Measurements from ENCODE around the gene SIX3.

DNA sequence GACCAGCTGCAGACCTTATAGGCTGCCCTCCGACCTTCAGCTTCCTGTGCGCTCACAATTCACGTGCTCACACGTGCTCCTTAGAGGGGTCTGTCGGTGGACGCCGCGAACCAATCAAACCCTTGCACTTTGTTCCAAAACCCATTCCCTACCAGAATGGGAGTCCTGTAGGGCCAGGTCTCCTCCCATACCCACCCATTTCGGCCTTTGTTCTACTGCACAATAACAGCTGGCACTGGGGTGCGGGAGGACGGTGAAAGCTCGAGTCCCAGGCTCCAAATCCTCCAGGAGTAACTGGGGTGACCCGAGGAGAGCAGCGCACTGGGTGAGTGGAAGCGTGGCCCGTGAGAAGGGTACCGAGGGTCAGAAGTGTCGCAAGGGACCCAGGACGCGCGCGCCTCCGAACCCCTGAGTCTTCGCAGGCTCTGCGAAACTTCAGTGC lies 13.0 kb downstream of the SIX3 start:
- TF ChIP-seq, protein P1, sequence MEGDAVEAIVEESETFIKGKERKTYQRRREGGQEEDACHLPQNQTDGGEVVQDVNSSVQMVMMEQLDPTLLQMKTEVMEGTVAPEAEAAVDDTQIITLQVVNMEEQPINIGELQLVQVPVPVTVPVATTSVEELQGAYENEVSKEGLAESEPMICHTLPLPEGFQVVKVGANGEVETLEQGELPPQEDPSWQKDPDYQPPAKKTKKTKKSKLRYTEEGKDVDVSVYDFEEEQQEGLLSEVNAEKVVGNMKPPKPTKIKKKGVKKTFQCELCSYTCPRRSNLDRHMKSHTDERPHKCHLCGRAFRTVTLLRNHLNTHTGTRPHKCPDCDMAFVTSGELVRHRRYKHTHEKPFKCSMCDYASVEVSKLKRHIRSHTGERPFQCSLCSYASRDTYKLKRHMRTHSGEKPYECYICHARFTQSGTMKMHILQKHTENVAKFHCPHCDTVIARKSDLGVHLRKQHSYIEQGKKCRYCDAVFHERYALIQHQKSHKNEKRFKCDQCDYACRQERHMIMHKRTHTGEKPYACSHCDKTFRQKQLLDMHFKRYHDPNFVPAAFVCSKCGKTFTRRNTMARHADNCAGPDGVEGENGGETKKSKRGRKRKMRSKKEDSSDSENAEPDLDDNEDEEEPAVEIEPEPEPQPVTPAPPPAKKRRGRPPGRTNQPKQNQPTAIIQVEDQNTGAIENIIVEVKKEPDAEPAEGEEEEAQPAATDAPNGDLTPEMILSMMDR (IDR thresholded peaks at IDR 0.05) = no peak
- TF ChIP-seq EP300 (IDR thresholded peaks at IDR 0.05) = no peak
- no peak for TF ChIP-seq POLR2A (IDR thresholded peaks at IDR 0.05)
